ENCODE data around the gene ACER1.

The ACER1 gene

GRCh38 chr19:6312018-6312417 is 21.4 kb downstream of the ACER1 start:
- H3K4me3 ChIP-seq (ENCODE audit: low read depth, low read length): no peak overlapping the region
- DNase-seq (ENCODE audit: low read depth, low spot score): no peak
- CTCF ChIA-PET: interaction anchor here (1.4 to 2.1 kb wide), 3 partner anchors 94 to 552 kb away, joined by 4 to 7 read pairs (median 5); no protein-coding TSS in a partner anchor
- POLR2A ChIA-PET: interaction anchor here (0.6 kb wide), 1 partner anchor 289 kb away, joined by 3 read pairs; no protein-coding TSS in a partner anchor
- TF ChIP-seq, protein P1, sequence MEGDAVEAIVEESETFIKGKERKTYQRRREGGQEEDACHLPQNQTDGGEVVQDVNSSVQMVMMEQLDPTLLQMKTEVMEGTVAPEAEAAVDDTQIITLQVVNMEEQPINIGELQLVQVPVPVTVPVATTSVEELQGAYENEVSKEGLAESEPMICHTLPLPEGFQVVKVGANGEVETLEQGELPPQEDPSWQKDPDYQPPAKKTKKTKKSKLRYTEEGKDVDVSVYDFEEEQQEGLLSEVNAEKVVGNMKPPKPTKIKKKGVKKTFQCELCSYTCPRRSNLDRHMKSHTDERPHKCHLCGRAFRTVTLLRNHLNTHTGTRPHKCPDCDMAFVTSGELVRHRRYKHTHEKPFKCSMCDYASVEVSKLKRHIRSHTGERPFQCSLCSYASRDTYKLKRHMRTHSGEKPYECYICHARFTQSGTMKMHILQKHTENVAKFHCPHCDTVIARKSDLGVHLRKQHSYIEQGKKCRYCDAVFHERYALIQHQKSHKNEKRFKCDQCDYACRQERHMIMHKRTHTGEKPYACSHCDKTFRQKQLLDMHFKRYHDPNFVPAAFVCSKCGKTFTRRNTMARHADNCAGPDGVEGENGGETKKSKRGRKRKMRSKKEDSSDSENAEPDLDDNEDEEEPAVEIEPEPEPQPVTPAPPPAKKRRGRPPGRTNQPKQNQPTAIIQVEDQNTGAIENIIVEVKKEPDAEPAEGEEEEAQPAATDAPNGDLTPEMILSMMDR (IDR thresholded peaks at IDR 0.05; ENCODE audit: insufficient read depth, low read length, missing control alignments): no peak

- TF ChIP-seq, protein P1 (IDR thresholded peaks at IDR 0.05; ENCODE audit: insufficient read depth, low read length, missing control alignments): no peak
- ChIA-PET CTCF (interaction anchor here (0.8 to 7.9 kb wide), 7 partner anchors 11 to 311 kb away, joined by 3 to 179 read pairs (median 5); no protein-coding TSS in a partner anchor), POLR2A (no interaction called here)
- no peak overlapping the region for H3K4me3 ChIP-seq (ENCODE audit: low read depth, low read length)
- DNase-seq (ENCODE audit: low read depth, low spot score): no peak
These were observed 35.0 kb downstream of the ACER1 start for GRCh38 chr19:6298413-6298812.

- POLR2A ChIA-PET: no interaction called here
- TF ChIP-seq, protein P1 (IDR thresholded peaks at IDR 0.05; ENCODE audit: insufficient read depth, low read length, missing control alignments): no peak
- CTCF ChIA-PET: interaction anchor here (1.2 to 7.9 kb wide), 4 partner anchors 10 to 249 kb away, joined by 3 to 179 read pairs (median 6); no protein-coding TSS in a partner anchor
- no peak overlapping the region for H3K4me3 ChIP-seq (ENCODE audit: low read depth, low read length)
- no peak for DNase-seq (ENCODE audit: low read depth, low spot score)
These were observed 36.2 kb downstream of the ACER1 start for GRCh38 chr19:6297202-6297601.

- no peak for DNase-seq (ENCODE audit: low read depth, low spot score)
- TF ChIP-seq, protein P1 (IDR thresholded peaks at IDR 0.05; ENCODE audit: insufficient read depth, low read length, missing control alignments): no peak
- ChIA-PET POLR2A (no interaction called here), CTCF (no interaction called here)
- H3K4me3 ChIP-seq (ENCODE audit: low read depth, low read length): no peak overlapping the region
These were observed 41.4 kb downstream of the ACER1 start for GRCh38 chr19:6292006-6292405.

- POLR2A ChIA-PET: no interaction called here
- DNase-seq (ENCODE audit: low read depth, low spot score): no peak
- CTCF ChIA-PET: interaction anchor here (0.8 to 1.5 kb wide), 5 partner anchors 11 to 241 kb away, joined by 3 to 4 read pairs (median 3); no protein-coding TSS in a partner anchor
- TF ChIP-seq, protein P1 (IDR thresholded peaks at IDR 0.05; ENCODE audit: insufficient read depth, low read length, missing control alignments): no peak
- no peak overlapping the region for H3K4me3 ChIP-seq (ENCODE audit: low read depth, low read length)
These were observed 44.7 kb downstream of the ACER1 start for GRCh38 chr19:6288737-6289136.

DNA sequence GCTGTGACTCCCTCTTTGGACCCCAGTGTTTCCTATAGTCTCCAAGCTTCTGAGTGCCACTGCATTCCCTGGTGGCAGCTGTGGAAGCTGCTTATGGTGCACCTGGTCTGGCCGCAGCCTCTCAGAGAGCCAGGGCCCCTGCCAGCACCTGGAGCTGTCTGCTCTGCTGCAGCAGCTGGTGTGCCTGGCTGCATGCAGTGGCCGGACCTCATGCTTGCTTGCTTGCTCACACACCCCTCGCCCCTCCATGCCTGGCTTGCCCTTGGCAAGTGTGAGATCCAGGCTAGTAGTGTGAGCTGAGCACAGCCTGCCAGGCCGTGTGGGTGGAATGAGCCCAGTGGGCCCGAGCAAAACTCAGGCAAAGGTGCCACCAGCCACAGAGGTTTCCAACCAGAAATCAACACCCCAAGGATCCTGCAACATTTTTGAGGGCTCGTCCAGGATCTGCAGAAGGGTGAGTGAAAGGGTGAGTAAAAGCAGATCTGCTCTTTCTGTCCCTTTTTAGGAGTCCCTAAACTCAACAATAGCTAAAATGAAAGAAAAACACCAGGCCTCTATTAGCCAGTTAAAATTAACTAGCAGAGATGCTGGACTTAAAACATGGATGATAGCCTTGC is 46.0 kb downstream of the ACER1 start:
- TF ChIP-seq, protein P1 (IDR thresholded peaks at IDR 0.05; ENCODE audit: insufficient read depth, low read length, missing control alignments): no peak
- no peak for DNase-seq (ENCODE audit: low read depth, low spot score)
- ChIA-PET POLR2A (no interaction called here), CTCF (interaction anchor here (0.9 to 5.7 kb wide), 3 partner anchors 10 to 69 kb away, joined by 3 to 29 read pairs (median 5); no protein-coding TSS in a partner anchor)
- no peak overlapping the region for H3K4me3 ChIP-seq (ENCODE audit: low read depth, low read length)

All from AG04449 (cell line).